ENCODE results near the gene RNGTT.

GRCh38 chr6:88945415-88946008 lies 17.9 kb downstream of the RNGTT start:
- no peak for TF ChIP-seq CTCF (IDR thresholded peaks at IDR 0.05)
- no peak for TF ChIP-seq POLR2A (IDR thresholded peaks at IDR 0.05)
